ENCODE data around the gene LTA4H. TPM values are rescaled to one million over a fixed set of nuclear protein-coding genes. Genes with fewer than 3 reads are reported as not detected.
"Not testable (repeated sequence)": the region's sequence is repeated elsewhere in the genome, so short reads cannot be mapped to it uniquely, and the experiment has no call there.

The LTA4H gene
- total and polyA plus RNA-seq, 10 donors = 58.0 to 183 (median 93.5) TPM

DNA sequence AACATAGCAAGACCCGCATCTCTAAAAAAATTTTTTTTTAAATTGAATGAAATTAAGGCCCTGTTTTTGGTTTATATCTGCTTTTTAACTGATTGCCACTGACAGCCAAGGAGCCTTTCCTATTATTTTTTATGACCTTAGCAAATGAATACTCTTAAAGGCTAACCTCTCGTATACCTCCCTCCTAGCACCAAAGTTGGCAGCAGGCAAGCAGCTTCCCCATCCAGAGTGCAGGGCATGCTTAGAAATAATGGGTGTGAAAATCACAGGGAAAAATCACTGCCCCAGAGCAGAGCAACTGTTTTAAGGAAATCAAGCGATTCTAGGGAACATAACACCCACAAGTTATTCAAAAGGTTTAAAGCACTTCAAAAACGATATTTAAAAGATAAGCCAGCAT, 59.9 kb downstream of the LTA4H start:
- Histone ChIP-seq H3K4me1 (no peaks in the 10 kb centered on the region), H3K9me3 (no peaks in the 10 kb centered on the region), H3K36me3 (peaks cover 0 to 76% (median 0%) of the 10 kb centered on the region in 6 donors), H3K27ac (no peak overlapping the region), H3K27me3 (replicated peaks in 1 of 7) (no peaks in the 10 kb centered on the region), H3K4me3 (no peak overlapping the region)
- intact Hi-C loops (cut with DNase I; ENCODE audit: low total_unique reads) = no loop called here
- no peak for TF ChIP-seq POLR2A (IDR thresholded peaks at IDR 0.05)
- TF ChIP-seq POLR2AphosphoS5 (IDR thresholded peaks at IDR 0.05) = no peak
- TF ChIP-seq, protein P1, sequence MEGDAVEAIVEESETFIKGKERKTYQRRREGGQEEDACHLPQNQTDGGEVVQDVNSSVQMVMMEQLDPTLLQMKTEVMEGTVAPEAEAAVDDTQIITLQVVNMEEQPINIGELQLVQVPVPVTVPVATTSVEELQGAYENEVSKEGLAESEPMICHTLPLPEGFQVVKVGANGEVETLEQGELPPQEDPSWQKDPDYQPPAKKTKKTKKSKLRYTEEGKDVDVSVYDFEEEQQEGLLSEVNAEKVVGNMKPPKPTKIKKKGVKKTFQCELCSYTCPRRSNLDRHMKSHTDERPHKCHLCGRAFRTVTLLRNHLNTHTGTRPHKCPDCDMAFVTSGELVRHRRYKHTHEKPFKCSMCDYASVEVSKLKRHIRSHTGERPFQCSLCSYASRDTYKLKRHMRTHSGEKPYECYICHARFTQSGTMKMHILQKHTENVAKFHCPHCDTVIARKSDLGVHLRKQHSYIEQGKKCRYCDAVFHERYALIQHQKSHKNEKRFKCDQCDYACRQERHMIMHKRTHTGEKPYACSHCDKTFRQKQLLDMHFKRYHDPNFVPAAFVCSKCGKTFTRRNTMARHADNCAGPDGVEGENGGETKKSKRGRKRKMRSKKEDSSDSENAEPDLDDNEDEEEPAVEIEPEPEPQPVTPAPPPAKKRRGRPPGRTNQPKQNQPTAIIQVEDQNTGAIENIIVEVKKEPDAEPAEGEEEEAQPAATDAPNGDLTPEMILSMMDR (IDR thresholded peaks at IDR 0.05 in 8 of 11, conservative IDR thresholded peaks at IDR 0.05 in 3 of 11) = no peak
- no peak for DNase-seq
- WGBS, 5 donors = 89 to 94% (median 91%) methylated on average over 4 of the region's 4 CpGs

DNA sequence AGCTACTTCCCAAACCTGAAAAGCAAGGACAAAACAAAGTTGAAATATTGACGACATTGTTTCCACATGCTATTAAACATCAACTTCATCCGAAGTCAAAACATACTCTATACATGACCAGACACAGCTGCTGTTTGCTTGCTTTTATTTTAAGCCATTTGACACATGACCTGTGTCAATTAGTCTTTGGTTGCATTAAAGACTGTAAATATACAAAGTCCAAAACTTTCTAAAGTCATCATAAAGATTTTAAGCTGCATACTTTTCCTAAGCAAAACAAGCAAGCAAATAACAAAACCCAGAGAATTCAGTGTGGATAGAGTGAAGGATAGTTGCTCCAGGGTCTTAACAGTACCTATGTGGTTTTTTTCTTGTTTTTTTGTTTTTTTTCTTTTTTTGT, 61.0 kb downstream of the LTA4H start:
- TF ChIP-seq, protein P1 (IDR thresholded peaks at IDR 0.05 in 8 of 11, conservative IDR thresholded peaks at IDR 0.05 in 3 of 11) = no peak
- TF ChIP-seq POLR2A (IDR thresholded peaks at IDR 0.05) = no peak
- no peak for TF ChIP-seq POLR2AphosphoS5 (IDR thresholded peaks at IDR 0.05)
- DNase-seq = no peak
- intact Hi-C loops (cut with DNase I; ENCODE audit: low total_unique reads) = no loop called here
- no peak overlapping the region for H3K27ac ChIP-seq
- H3K4me3 ChIP-seq = no peak overlapping the region
- no peaks in the 10 kb centered on the region for H3K9me3 ChIP-seq
- H3K27me3 ChIP-seq (replicated peaks in 1 of 7) = no peaks in the 10 kb centered on the region
- 70 to 92% (median 80%) methylated on average over 2 of the region's 2 CpGs for WGBS, 5 donors
- H3K4me1 ChIP-seq = no peaks in the 10 kb centered on the region
- H3K36me3 ChIP-seq = peaks cover 0 to 69% (median 0%) of the 10 kb centered on the region in 6 donors

DNA sequence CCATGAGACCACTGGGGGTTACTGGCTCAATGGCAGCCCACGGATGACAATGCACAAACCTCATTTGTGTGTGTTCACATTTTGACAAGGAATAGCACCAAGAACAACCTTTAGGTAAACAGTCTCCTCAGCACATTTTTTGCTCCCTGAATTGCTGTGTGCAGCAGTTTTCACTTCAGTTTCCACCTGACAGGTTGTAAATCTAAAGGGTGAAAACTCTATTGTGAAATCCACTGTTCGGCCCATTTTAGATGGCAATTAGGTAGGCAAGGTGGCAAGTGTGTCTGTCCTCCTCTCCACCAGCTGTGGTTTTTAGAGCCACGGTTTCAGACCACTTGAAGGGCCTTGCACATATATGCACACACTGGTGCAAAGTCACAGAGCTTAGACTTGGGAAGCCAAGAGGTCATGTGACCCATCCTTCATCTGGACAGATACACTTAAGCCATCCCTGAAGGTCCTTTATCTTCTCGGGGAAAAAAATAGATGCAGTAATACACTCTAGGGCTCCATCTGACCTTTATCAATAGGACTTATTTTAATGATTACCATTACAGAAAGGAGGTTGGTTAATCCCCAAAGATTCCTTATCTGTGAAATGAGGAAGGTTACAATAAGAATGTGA, 62.4 kb downstream of the LTA4H start:
- Histone ChIP-seq H3K27me3 (replicated peaks in 1 of 7) (no peaks in the 10 kb centered on the region), H3K4me1 (no peaks in the 10 kb centered on the region), H3K4me3 (no peak overlapping the region), H3K36me3 (peaks cover 0 to 56% (median 0%) of the 10 kb centered on the region in 6 donors), H3K9me3 (no peaks in the 10 kb centered on the region), H3K27ac (no peak overlapping the region)
- DNase-seq = no peak
- 65 to 73% (median 67%) methylated on average over 4 of the region's 4 CpGs for WGBS, 5 donors
- TF ChIP-seq POLR2A (IDR thresholded peaks at IDR 0.05) (no peak), POLR2AphosphoS5 (IDR thresholded peaks at IDR 0.05) (no peak)
- TF ChIP-seq, protein P1 (IDR thresholded peaks at IDR 0.05 in 8 of 11, conservative IDR thresholded peaks at IDR 0.05 in 3 of 11) = no peak
- intact Hi-C loops (cut with DNase I; ENCODE audit: low total_unique reads) = no loop called here

DNA sequence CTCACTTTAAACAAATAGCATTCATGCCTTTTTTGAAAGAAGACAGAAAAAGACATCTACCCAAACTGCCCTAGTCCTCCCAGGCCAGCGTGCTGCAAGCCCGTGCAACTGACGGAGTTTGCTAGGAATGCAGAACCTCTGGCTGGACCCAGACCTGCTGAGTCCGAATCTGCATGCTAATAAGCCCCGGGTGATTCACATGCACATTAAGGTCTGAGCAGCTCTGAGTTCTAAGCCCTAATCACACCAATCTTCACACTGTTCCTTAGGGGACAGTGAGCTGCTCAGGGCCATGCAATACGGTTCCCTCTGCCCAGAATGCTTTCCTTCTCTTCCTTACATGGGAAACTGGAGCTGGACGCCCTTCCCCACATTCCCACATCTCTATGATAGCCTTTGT, 64.5 kb downstream of the LTA4H start:
- no peaks in the 10 kb centered on the region for H3K4me1 ChIP-seq
- TF ChIP-seq POLR2AphosphoS5 (IDR thresholded peaks at IDR 0.05) (no peak), POLR2A (IDR thresholded peaks at IDR 0.05) (no peak)
- TF ChIP-seq, protein P1 (IDR thresholded peaks at IDR 0.05 in 8 of 11, conservative IDR thresholded peaks at IDR 0.05 in 3 of 11) = no peak
- DNase-seq = no peak
- WGBS, 5 donors = 71 to 90% (median 88%) methylated on average over 7 of the region's 7 CpGs
- H3K4me3 ChIP-seq = no peak overlapping the region
- intact Hi-C loops (cut with DNase I; ENCODE audit: low total_unique reads) = no loop called here
- no peak overlapping the region for H3K27ac ChIP-seq
- no peaks in the 10 kb centered on the region for H3K27me3 ChIP-seq (replicated peaks in 1 of 7)
- H3K36me3 ChIP-seq = peaks cover 0 to 35% (median 0%) of the 10 kb centered on the region in 6 donors
- no peaks in the 10 kb centered on the region for H3K9me3 ChIP-seq

DNA sequence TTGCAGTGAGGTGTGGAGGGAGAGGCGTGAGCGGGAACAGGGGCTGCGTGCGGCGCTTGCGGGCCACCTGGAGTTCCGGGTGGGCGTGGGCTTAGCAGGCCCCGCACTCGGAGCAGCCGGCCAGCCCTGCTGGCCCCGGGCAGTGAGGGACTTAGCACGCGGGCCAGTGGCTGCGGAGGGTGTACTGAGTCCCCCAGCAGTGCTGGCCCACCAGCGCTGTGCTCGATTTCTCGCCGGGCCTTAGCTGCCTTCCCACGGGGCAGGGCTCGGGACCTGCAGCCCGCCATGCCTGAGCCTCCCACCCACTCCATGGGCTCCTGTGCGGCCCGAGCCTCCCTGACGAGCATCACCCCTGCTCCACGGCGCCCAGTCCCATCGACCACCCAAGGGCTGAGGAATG, 66.3 kb downstream of the LTA4H start:
- DNase-seq = not testable (repeated sequence)
- WGBS, 5 donors = 96 to 100% (median 97%) methylated on average over 11 to 26 of the region's 28 CpGs; no CpG with 5 or more reads in 1 of the 5 donors

More for the DNA sequence above, 66.3 kb downstream of the LTA4H start:
- H3K4me3 ChIP-seq; H3K27me3 ChIP-seq (replicated peaks in 1 of 7); H3K9me3 ChIP-seq; H3K27ac ChIP-seq; intact Hi-C loops (cut with DNase I; ENCODE audit: low total_unique reads); H3K4me1 ChIP-seq: not testable (repeated sequence)
- peaks cover 0 to 18% (median 0%) of the 10 kb centered on the region in 6 donors for H3K36me3 ChIP-seq

Measured in spleen (tissue), 11 donors.